SJSA1 (cell line): ENCODE results near the gene PDIA2. TPM values are rescaled to one million over a fixed set of nuclear protein-coding genes. Genes with fewer than 3 reads are reported as not detected.

Experiments used
- DNase-seq, 2 experiments: peaks; one replicate each; pipeline ENCODE4 v3.0.0-alpha.2; 2015 to 2020; ENCODE audit warnings: low spot score in 2 of 2, low read depth in 1 of 2
- H3K27ac ChIP-seq: fragments of 250-450 bp; sonication (Bioruptor Pico); 2 replicates; pipeline ENCODE4 v1.5.1; 2020; ENCODE audit warnings: mild to moderate bottlenecking, moderate library complexity
- H3K27me3 ChIP-seq: fragments of 250-450 bp; sonication (Bioruptor Pico); replicated peaks from 2 replicates; pipeline ENCODE4 v1.5.1; 2020; ENCODE audit warnings: mild to moderate bottlenecking, moderate library complexity
- H3K36me3 ChIP-seq: fragments of 250-450 bp; sonication (Bioruptor Pico); 2 replicates; pipeline ENCODE4 v1.5.1; 2020; ENCODE audit warnings: mild to moderate bottlenecking
- H3K4me1 ChIP-seq: fragments of 250-450 bp; sonication (Bioruptor Pico); replicated peaks from 2 replicates; pipeline ENCODE4 v1.6.1; 2021; ENCODE audit warnings: mild to moderate bottlenecking
- H3K4me3 ChIP-seq: fragments of 250-450 bp; sonication (Bioruptor Pico); 2 replicates; pipeline ENCODE4 v1.5.1; 2020; ENCODE audit warnings: mild to moderate bottlenecking
- H3K9me3 ChIP-seq: fragments of 250-450 bp; sonication (Bioruptor Pico); replicated peaks from 2 replicates; pipeline ENCODE4 v1.5.1; 2020; ENCODE audit warnings: mild to moderate bottlenecking
- total RNA-seq: library from RNA; depleted of rRNA; stranded (reverse); fragments of >200 nt; shearing (Covaris generic); gene quantifications from 2 replicates; pipeline ENCODE4 v1.2.3, GENCODE V29; 2014

The PDIA2 gene
- total RNA-seq, 1 experiment from 2014 or later, result not detected

DNA sequence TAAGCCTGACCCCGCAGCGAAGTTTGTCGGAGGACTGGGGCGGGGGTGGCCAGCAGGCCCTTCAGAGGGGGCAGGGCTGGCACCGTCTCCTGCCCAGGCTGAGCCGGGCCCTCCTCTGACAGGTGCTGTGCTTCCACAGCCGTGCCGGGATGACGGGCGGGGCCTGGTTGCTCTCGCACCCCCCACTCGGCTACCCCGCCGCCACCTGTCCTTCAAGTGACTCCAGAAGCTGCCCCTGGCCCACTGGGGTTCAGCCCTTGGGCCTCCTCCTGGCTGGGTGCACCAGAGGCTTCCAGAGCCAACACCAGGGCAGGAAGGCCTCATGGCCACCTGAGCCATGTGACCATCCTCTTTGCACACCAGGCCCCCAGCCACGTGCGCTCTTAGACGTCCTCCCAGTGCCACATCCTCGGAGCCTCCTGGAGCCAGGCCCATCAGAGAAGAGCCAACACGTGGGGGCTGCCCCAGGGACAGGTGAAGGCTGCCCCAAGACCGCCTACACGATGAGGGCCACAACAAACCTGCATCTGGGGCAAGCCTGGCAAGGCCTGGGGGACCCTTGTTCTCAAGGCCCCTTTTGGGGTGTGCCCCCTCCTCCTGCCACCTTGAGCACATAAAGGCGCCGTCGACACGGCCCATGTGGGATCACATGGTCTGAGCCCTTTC lies 7.2 kb downstream of the PDIA2 start:
- H3K4me3 ChIP-seq, result no peak overlapping the region
- no peak overlapping the region for H3K27ac ChIP-seq
- H3K27me3 ChIP-seq, result no peaks in the 10 kb centered on the region
- no peak for DNase-seq
- peaks cover 51% of the 10 kb centered on the region for H3K36me3 ChIP-seq
- H3K4me1 ChIP-seq, result no peaks in the 10 kb centered on the region
- peaks cover 7% of the 10 kb centered on the region; the same call in 1 of the 2 replicates for H3K9me3 ChIP-seq

DNA sequence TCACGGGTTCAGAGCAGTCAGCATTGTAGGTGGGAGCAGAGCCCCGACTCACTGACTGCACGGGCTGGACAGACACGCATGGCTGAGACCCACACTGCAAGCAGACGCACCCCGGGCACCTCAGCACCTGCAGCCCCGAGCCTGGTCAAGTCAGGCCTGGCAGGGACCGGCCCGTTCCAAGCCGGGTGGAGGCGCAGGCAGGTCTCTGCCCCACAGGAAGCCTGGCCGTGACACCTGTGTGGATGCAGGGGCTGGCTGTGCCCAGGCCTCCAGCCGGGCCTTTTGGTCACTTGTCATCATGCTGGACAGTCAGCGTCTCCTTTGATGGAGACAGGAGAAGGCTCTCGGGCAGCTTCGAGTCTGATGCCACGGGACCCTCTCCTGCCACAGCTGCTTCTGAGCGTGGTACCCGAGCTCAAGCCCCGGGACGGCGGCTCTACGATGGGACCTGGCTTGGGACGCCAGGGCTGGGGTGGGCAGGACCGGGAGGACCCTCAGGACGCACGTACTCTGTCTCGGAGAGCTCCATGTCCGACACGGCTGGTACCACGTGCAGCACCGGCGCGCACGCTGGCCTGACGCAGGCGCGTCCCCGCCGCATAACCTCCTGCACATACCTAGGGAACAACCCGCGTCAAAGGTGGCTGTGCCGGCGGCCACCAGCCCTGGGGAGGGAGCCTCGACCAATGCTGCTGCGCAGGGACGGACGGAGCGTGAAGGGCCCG lies 7.9 kb downstream of the PDIA2 start:
- DNase-seq, result no peak
- peaks cover 51% of the 10 kb centered on the region for H3K36me3 ChIP-seq
- no peaks in the 10 kb centered on the region for H3K27me3 ChIP-seq
- H3K4me3 ChIP-seq, result no peak overlapping the region
- no peaks in the 10 kb centered on the region for H3K4me1 ChIP-seq
- no peak overlapping the region for H3K27ac ChIP-seq
- H3K9me3 ChIP-seq, result peaks cover 7% of the 10 kb centered on the region; the same call in 1 of the 2 replicates

DNA sequence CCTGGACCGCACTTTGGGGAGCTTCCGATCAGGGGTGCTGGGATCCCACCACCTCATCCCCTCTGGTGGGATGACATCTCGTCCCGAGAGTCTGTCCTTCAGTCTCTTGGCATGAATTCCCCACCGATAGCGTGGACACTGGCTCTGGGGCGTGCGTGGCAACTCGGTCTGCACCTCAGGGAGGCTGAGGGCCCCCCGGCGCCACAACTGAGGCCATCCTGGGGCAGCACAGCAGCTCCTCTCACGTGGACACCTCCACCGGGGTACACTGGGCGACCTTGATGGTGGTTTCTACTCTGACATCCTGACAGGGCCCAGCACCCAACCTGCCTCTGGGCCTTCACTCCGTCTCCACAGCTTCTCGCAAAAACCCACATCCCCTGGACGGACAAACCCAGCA lies 8.6 kb downstream of the PDIA2 start:
- H3K27me3 ChIP-seq, result no peaks in the 10 kb centered on the region
- peaks cover 51% of the 10 kb centered on the region for H3K36me3 ChIP-seq
- H3K4me3 ChIP-seq, result no peak overlapping the region
- H3K9me3 ChIP-seq, result peaks cover 5% of the 10 kb centered on the region; the same call in 1 of the 2 replicates
- no peaks in the 10 kb centered on the region for H3K4me1 ChIP-seq
- no peak overlapping the region for H3K27ac ChIP-seq
- DNase-seq, result no peak

DNA sequence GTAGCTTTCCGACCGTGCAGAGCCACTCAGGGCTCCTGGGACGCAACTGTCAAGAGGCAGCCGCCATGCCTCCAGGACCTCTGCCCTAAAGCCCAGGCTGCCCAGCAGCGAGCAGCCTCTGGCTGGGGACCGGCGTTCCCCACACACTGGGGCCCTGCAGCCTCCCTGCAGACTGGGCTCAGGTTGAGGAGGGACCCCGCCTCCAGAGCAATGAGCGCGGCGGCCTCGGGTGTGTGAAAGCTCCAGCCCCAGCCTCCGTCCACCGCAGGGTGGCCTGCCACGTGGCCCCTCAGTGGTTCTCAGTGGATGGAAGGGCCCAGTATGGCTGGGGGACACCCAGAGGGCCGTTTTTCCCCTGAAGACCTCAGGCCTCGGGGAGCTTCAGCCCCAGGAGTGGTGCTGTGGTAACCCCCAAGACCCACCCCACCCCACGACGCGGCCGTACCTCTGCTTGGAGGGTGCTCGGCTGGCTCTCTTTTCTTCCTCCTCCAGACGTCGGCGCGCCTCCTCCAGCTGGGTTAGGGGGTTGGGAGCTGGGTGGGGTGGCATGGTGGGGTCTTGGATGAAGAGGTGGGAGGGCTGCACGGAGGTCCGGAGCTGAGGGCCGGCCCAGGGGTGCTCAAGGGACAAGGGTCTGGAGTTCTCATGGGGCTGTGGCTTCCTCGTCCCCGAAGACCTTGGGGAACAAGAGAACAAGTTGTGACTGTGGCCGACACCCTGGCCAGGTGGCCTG lies 10.2 kb downstream of the PDIA2 start:
- Histone ChIP-seq H3K9me3 (no peaks in the 10 kb centered on the region), H3K36me3 (peaks cover 42% of the 10 kb centered on the region), H3K27me3 (no peaks in the 10 kb centered on the region), H3K4me1 (no peaks in the 10 kb centered on the region), H3K27ac (no peak overlapping the region), H3K4me3 (no peak overlapping the region)
- no peak for DNase-seq

DNA sequence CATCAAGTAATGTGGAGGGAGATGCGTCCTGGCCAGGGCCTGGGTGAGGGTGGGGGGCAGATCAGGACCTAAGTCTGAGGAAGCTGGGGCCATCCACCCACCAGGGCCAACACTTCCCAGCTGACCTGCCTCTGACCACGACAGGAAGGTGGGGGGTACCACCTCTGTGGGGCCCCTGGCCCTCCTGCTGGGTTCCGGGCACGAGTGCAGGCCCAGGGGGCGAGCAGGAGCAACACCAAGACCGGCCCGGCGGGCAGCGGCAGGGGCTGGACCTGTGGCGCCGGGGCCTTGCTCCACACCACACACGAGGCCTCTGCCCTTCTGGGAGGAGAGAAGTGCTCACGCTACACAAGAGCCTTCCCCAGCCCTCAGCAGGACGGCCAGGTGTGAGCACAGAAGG lies 13.3 kb downstream of the PDIA2 start:
- no peaks in the 10 kb centered on the region for H3K27me3 ChIP-seq
- no peaks in the 10 kb centered on the region for H3K4me1 ChIP-seq
- no peak for DNase-seq
- H3K27ac ChIP-seq, result no peak overlapping the region
- H3K9me3 ChIP-seq, result no peaks in the 10 kb centered on the region
- H3K4me3 ChIP-seq, result no peak overlapping the region
- peaks cover 28% of the 10 kb centered on the region for H3K36me3 ChIP-seq

DNA sequence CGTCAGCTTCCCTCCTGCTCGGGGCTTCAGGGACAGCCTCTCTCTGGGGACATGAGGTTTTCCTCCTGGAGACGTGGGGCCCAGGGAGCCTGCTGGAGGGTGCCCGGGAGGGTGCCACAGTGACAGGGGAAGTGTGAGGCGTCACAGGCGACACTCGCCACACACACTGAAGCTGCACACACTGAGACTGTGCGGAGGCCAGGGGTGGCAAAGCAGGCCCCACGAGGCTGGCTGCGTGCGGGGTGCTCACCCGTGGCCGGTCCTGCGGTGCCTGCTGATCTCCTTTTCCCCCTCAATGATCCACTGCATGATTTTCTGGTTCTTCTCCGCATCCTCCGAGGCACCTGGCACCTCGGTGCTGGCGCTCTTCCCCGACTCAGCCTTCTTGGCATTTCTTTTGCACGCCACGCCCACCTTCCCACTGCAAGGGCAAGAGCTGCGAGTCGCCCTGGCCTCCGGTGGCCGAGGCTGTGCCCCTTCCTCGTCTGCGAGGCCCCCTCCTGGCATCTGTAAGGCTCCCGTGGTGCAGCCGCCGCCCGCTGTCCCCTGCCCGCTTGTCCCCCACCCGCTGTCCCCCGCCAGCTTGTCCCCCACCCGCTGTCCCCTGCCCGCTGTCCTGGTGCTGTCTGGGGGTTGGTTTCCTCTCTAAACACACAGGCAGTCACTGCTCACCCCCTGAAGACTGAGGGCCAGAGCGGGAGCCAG lies 14.0 kb downstream of the PDIA2 start:
- Histone ChIP-seq H3K4me1 (no peaks in the 10 kb centered on the region), H3K9me3 (no peaks in the 10 kb centered on the region), H3K36me3 (peaks cover 25% of the 10 kb centered on the region), H3K4me3 (no peak overlapping the region), H3K27me3 (no peaks in the 10 kb centered on the region), H3K27ac (no peak overlapping the region)
- no peak for DNase-seq

DNA sequence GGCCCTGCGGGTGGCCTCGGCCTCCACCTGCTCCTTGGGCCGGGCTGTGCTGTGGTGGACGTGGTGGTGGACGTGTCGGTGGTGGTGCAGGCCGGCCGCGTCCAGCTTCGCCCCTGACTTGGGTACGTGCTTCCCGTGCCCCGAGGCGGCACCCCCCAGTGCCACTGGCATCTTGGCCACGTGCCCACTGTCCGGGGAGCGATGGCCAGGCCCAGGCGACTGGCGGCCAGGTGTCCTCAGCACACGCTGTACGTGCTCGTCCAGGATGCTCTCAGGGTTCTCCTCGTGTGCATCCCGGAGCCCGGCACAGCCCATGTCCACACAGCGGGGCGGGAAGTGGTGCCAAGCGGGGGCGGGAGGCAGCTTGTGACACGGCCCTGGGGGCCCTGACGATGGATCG lies 14.9 kb downstream of the PDIA2 start:
- Histone ChIP-seq H3K9me3 (no peaks in the 10 kb centered on the region), H3K4me1 (no peaks in the 10 kb centered on the region), H3K27me3 (no peaks in the 10 kb centered on the region), H3K27ac (no peak overlapping the region), H3K4me3 (no peak overlapping the region), H3K36me3 (peaks cover 21% of the 10 kb centered on the region)
- no peak for DNase-seq

DNA sequence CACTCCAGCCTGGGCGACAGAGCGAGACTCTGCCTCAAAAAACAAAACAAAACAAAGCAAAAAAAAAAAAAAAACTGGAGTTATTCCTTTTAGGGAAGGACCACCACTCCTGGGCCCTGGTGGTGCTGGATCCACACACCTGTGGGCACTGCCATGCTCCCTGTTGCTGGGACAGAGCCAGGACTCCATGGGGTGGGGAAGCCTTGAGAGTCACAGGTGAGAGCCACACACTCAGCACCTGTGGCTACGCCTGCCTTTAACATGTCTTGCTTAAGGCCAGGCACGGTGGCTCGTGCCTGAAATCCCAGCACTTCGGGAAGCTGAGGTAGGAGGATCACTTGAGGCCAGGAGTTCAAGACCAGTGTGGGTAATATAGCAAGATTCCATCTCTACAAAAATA lies 18.3 kb downstream of the PDIA2 start:
- H3K27ac ChIP-seq, result no peak overlapping the region
- DNase-seq, result no peak
- H3K4me1 ChIP-seq, result no peaks in the 10 kb centered on the region
- H3K27me3 ChIP-seq, result no peaks in the 10 kb centered on the region
- H3K36me3 ChIP-seq, result peaks cover 14% of the 10 kb centered on the region
- H3K4me3 ChIP-seq, result no peak overlapping the region
- H3K9me3 ChIP-seq, result no peaks in the 10 kb centered on the region

DNA sequence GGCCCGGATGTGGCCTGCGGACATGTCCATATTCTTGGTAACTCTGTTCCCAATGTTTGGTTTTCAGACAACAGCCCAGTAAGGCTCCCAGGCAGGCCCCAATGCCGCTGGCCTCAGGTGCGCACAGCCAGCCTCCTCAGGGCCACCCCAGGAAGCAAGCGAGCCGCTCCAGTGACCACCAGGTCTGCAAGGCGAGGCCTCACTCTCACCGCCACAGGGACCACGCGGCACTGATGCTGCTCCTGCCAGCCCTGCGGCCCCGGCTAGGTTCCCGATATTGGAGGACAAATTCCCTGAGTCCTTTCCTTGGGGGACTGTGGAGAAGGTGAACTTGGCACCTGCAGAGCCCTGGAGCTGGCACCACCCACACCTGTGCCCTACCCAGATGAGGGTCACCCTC lies 19.0 kb downstream of the PDIA2 start:
- peaks cover 12% of the 10 kb centered on the region for H3K36me3 ChIP-seq
- H3K27me3 ChIP-seq, result no peaks in the 10 kb centered on the region
- no peak overlapping the region for H3K4me3 ChIP-seq
- H3K4me1 ChIP-seq, result no peaks in the 10 kb centered on the region
- DNase-seq, result no peak
- H3K9me3 ChIP-seq, result no peaks in the 10 kb centered on the region
- no peak overlapping the region for H3K27ac ChIP-seq

DNA sequence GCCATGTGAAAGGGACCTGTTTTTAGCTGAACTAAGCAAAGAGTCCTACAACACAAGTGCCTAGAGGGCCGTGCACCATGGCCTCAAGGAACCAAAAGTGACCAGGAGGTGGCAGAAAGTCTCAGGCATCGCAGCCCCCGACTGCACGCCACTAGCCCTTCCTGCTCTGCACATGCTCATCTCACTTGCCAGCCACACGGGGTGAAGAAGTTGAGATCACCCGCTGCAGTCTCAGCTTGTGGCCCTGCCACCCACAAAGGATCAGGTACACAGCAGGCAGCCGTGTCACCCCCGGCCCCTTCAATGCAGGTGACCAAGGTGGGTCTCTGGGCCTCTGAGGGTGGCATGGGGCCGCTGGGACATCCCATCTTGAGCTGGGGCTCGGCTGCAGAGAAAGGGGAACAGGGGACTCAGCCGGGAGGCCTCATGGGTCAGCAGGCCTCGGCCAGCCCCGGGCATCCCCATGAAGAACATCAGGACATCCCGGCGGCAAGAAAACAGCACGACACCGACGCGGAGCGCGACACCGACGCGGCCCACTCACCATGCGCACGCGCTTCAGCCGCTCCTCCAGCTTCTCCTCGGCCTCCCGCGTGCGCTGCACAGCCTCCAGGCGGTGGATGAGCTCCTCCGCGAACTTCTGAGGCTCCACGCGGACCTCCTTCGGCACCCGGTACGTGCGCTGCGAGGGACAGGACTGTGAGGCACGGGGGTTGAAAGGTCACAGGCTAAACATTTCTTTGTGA lies 21.0 kb downstream of the PDIA2 start:
- no peaks in the 10 kb centered on the region for H3K9me3 ChIP-seq
- H3K4me1 ChIP-seq, result no peaks in the 10 kb centered on the region
- H3K27me3 ChIP-seq, result no peaks in the 10 kb centered on the region
- no peak overlapping the region for H3K4me3 ChIP-seq
- H3K36me3 ChIP-seq, result peaks cover 15% of the 10 kb centered on the region
- DNase-seq, result no peak
- H3K27ac ChIP-seq, result no peak overlapping the region

DNA sequence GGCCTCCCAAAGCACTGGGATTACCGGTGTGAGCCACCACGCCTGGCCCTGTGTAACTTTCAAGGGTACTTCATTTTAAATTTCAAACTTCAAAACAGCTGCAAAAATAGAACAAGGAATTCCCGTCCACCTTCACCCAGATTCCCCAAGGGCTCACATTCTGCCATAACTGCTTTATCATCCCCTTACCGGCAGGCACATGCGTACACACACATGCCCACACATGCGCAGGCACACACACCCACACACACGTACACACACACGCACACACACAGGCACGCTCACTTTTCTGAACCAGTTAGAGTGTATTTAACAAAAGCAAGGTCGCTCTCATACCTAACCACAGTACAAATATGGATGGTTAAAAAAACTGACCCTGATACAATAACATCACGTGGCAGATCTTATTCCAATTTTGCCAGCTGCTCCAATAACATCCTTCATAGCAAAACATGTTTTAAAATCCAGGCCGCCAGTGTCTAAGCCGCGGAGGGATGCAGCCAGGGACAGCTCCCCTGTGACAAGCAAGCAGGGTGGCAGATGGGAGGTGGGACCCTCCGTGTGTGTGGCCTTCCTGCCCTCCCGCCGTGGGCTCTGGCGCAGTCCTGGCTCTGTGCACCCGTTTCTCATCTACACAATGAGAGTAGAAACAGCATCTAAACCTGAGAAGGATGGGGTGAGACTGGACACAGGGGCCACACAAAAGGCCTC lies 23.1 kb downstream of the PDIA2 start:
- H3K27ac ChIP-seq, result no peak overlapping the region
- no peaks in the 10 kb centered on the region for H3K27me3 ChIP-seq
- H3K36me3 ChIP-seq, result peaks cover 21% of the 10 kb centered on the region
- no peak overlapping the region for H3K4me3 ChIP-seq
- DNase-seq, result no peak
- H3K4me1 ChIP-seq, result no peaks in the 10 kb centered on the region
- H3K9me3 ChIP-seq, result no peaks in the 10 kb centered on the region

DNA sequence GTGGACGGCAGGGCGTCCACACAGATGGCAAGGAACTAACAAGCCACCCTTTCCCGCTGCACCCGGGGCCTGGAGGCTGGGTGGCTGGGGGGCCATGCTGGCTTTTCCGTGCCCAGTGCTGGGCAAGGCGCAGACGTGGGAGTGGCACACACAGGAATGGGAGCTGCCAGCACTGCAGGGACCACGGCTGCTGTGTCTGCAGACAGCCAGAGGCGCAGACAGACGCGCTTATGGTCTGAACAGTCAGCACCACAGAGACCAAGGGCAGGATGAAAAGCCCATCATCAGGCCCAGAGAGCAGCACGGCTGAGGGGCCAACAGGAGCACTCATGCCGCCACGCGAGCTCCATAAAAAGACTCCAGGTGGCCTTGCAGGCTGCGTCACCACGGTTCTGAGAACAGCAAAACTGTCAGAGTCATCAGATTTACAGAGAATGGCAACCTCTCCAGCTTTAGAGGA lies 24.0 kb downstream of the PDIA2 start:
- peaks cover 21% of the 10 kb centered on the region for H3K36me3 ChIP-seq
- no peaks in the 10 kb centered on the region for H3K4me1 ChIP-seq
- no peak overlapping the region for H3K27ac ChIP-seq
- H3K27me3 ChIP-seq, result no peaks in the 10 kb centered on the region
- no peaks in the 10 kb centered on the region for H3K9me3 ChIP-seq
- H3K4me3 ChIP-seq, result no peak overlapping the region
- DNase-seq, result no peak
